Measurements from ENCODE around the gene PCDH15. TPM values are rescaled to one million over a fixed set of nuclear protein-coding genes. Genes with fewer than 3 reads are reported as not detected.

The PCDH15 gene
- total RNA-seq, 1 experiment from 2014 or later = 0.59 TPM

DNA sequence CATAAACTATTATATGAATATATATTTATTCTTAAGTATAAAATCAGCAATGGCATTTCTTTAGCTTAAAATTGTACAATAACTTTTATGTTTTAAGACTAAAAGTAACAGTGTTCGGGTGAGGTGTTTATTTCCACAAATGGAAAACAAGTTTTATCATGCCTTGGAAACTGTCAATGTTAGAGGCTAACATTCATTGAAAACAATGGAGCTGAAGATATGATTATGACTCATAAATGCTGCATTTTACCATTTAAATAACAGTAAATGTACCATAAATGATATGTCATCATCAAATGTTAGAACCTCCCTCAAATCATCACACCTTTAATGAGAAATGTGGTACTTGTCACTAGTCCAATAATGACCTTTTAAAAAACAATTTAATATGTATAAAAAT, 897.3 kb downstream of the PCDH15 start (continued):
- TF ChIP-seq, protein P1, sequence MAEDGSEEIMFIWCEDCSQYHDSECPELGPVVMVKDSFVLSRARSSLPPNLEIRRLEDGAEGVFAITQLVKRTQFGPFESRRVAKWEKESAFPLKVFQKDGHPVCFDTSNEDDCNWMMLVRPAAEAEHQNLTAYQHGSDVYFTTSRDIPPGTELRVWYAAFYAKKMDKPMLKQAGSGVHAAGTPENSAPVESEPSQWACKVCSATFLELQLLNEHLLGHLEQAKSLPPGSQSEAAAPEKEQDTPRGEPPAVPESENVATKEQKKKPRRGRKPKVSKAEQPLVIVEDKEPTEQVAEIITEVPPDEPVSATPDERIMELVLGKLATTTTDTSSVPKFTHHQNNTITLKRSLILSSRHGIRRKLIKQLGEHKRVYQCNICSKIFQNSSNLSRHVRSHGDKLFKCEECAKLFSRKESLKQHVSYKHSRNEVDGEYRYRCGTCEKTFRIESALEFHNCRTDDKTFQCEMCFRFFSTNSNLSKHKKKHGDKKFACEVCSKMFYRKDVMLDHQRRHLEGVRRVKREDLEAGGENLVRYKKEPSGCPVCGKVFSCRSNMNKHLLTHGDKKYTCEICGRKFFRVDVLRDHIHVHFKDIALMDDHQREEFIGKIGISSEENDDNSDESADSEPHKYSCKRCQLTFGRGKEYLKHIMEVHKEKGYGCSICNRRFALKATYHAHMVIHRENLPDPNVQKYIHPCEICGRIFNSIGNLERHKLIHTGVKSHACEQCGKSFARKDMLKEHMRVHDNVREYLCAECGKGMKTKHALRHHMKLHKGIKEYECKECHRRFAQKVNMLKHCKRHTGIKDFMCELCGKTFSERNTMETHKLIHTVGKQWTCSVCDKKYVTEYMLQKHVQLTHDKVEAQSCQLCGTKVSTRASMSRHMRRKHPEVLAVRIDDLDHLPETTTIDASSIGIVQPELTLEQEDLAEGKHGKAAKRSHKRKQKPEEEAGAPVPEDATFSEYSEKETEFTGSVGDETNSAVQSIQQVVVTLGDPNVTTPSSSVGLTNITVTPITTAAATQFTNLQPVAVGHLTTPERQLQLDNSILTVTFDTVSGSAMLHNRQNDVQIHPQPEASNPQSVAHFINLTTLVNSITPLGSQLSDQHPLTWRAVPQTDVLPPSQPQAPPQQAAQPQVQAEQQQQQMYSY (CRISPR knock-in tag; IDR thresholded peaks at IDR 0.05) = no peak
- TF ChIP-seq ZNF671 (CRISPR knock-in tag; IDR thresholded peaks at IDR 0.05) (no peak), NR1H2 (CRISPR knock-in tag; IDR thresholded peaks at IDR 0.05) (no peak), EMX1 (CRISPR knock-in tag; IDR thresholded peaks at IDR 0.05) (no peak), ETV6 (CRISPR knock-in tag; IDR thresholded peaks at IDR 0.05) (no peak)
- TF ChIP-seq, protein P2, sequence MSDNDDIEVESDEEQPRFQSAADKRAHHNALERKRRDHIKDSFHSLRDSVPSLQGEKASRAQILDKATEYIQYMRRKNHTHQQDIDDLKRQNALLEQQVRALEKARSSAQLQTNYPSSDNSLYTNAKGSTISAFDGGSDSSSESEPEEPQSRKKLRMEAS (CRISPR knock-in tag; IDR thresholded peaks at IDR 0.05) = no peak
- TF ChIP-seq, protein P3, sequence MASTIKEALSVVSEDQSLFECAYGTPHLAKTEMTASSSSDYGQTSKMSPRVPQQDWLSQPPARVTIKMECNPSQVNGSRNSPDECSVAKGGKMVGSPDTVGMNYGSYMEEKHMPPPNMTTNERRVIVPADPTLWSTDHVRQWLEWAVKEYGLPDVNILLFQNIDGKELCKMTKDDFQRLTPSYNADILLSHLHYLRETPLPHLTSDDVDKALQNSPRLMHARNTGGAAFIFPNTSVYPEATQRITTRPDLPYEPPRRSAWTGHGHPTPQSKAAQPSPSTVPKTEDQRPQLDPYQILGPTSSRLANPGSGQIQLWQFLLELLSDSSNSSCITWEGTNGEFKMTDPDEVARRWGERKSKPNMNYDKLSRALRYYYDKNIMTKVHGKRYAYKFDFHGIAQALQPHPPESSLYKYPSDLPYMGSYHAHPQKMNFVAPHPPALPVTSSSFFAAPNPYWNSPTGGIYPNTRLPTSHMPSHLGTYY (CRISPR knock-in tag; IDR thresholded peaks at IDR 0.05) = no peak

DNA sequence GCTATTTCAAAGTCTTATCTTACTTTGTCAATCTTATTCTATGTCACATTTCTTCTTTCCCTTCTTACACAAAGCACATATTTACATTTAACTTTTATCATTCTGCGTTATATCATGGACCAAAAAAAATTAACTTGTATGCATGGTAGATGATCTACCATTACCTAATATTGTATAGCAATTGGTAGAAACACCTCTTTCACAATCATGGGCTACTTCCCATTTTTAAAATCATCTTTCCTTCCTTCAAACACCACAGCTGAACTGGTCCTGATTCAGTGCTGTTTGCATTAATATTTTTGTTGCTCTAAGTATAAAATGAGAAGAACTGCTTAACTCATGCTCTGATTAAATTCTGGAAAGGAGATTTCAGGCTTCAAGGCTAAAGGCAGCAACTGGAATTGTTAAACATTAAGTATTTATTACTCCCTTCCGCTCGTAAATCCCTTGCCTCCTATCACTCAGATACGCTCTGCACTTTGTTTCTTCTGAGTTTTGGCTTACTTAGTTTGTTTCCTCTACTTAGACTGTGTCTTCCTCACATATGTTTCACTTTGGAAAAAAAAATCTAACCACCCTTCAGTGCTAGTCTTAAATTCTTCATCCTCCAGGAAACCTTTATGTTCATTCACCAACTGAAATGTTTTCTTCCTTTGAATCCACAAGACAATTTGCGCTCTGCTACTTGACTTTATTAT, 901.4 kb downstream of the PCDH15 start:
- no peak overlapping the region for H3K4me3 Mint-ChIP-seq
- ATAC-seq (no peak), DNase-seq (ENCODE audit: low spot score) (no peak)
- peaks cover 9% of the 10 kb centered on the region for H3K9me3 Mint-ChIP-seq
- ChIA-PET POLR2A (no interaction called here), CTCF (no interaction called here)
- H3K4me1 Mint-ChIP-seq = peaks cover 7% of the 10 kb centered on the region
- H3K27me3 Mint-ChIP-seq (ENCODE audit: low read depth) = no peaks in the 10 kb centered on the region
- peaks cover 3% of the 10 kb centered on the region; the same call in 1 of the 2 replicates for H3K36me3 Mint-ChIP-seq
- no peak overlapping the region for H3K27ac Mint-ChIP-seq
- TF ChIP-seq, protein P4, sequence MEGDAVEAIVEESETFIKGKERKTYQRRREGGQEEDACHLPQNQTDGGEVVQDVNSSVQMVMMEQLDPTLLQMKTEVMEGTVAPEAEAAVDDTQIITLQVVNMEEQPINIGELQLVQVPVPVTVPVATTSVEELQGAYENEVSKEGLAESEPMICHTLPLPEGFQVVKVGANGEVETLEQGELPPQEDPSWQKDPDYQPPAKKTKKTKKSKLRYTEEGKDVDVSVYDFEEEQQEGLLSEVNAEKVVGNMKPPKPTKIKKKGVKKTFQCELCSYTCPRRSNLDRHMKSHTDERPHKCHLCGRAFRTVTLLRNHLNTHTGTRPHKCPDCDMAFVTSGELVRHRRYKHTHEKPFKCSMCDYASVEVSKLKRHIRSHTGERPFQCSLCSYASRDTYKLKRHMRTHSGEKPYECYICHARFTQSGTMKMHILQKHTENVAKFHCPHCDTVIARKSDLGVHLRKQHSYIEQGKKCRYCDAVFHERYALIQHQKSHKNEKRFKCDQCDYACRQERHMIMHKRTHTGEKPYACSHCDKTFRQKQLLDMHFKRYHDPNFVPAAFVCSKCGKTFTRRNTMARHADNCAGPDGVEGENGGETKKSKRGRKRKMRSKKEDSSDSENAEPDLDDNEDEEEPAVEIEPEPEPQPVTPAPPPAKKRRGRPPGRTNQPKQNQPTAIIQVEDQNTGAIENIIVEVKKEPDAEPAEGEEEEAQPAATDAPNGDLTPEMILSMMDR (IDR thresholded peaks at IDR 0.05) = no peak

DNA sequence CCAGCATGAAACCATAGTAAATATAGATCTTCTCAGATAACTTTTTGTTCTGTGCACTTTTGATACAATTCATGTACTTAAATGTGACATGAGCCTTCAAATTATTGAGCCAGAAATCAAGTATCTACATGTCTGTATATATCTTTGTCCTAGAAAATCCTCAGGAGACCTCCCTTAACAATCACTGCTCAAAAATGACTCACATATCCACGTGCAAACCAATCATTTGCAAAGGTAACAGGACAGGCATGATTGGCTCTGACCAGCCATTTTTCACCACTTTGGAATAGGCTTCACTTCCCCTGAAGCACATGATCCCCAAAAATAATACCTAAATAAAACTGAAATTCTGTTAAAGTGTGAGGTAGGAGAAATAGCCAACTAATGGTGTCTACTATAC, 902.5 kb downstream of the PCDH15 start:
- Mint-ChIP-seq H3K27me3 (ENCODE audit: low read depth) (no peaks in the 10 kb centered on the region), H3K4me1 (peaks cover 7% of the 10 kb centered on the region), H3K36me3 (peaks cover 3% of the 10 kb centered on the region; the same call in 1 of the 2 replicates), H3K4me3 (no peak overlapping the region), H3K9me3 (peaks cover 9% of the 10 kb centered on the region), H3K27ac (no peak overlapping the region)
- TF ChIP-seq CBFB (CRISPR knock-in tag; IDR thresholded peaks at IDR 0.05; ENCODE audit: low read depth) (no peak), NFATC4 (CRISPR knock-in tag; IDR thresholded peaks at IDR 0.05) (no peak)
- TF ChIP-seq, protein P5, sequence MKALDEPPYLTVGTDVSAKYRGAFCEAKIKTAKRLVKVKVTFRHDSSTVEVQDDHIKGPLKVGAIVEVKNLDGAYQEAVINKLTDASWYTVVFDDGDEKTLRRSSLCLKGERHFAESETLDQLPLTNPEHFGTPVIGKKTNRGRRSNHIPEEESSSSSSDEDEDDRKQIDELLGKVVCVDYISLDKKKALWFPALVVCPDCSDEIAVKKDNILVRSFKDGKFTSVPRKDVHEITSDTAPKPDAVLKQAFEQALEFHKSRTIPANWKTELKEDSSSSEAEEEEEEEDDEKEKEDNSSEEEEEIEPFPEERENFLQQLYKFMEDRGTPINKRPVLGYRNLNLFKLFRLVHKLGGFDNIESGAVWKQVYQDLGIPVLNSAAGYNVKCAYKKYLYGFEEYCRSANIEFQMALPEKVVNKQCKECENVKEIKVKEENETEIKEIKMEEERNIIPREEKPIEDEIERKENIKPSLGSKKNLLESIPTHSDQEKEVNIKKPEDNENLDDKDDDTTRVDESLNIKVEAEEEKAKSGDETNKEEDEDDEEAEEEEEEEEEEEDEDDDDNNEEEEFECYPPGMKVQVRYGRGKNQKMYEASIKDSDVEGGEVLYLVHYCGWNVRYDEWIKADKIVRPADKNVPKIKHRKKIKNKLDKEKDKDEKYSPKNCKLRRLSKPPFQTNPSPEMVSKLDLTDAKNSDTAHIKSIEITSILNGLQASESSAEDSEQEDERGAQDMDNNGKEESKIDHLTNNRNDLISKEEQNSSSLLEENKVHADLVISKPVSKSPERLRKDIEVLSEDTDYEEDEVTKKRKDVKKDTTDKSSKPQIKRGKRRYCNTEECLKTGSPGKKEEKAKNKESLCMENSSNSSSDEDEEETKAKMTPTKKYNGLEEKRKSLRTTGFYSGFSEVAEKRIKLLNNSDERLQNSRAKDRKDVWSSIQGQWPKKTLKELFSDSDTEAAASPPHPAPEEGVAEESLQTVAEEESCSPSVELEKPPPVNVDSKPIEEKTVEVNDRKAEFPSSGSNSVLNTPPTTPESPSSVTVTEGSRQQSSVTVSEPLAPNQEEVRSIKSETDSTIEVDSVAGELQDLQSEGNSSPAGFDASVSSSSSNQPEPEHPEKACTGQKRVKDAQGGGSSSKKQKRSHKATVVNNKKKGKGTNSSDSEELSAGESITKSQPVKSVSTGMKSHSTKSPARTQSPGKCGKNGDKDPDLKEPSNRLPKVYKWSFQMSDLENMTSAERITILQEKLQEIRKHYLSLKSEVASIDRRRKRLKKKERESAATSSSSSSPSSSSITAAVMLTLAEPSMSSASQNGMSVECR (CRISPR knock-in tag; IDR thresholded peaks at IDR 0.05; ENCODE audit: borderline replicate concordance) = no peak
- TF ChIP-seq, protein P6, sequence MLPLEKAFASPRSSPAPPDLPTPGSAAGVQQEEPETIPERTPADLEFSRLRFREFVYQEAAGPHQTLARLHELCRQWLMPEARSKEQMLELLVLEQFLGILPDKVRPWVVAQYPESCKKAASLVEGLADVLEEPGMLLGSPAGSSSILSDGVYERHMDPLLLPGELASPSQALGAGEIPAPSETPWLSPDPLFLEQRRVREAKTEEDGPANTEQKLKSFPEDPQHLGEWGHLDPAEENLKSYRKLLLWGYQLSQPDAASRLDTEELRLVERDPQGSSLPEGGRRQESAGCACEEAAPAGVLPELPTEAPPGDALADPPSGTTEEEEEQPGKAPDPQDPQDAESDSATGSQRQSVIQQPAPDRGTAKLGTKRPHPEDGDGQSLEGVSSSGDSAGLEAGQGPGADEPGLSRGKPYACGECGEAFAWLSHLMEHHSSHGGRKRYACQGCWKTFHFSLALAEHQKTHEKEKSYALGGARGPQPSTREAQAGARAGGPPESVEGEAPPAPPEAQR (CRISPR knock-in tag; IDR thresholded peaks at IDR 0.05) = no peak
- ATAC-seq = no peak
- POLR2A ChIA-PET = no interaction called here
- no peak for DNase-seq (ENCODE audit: low spot score)
- CTCF ChIA-PET = no interaction called here

Measured in WTC11 (cell line).